Adrenal gland (tissue), 12 donors: ENCODE results near the gene ARL10. TPM values are rescaled to one million over a fixed set of nuclear protein-coding genes. Genes with fewer than 3 reads are reported as not detected.
A peak's percentile ranks its signal among the peaks of the same experiment; 100 is the strongest.

Source experiments
- DNase-seq, 7 donors: peaks; one replicate each; pipeline ENCODE4 v3.0.0-alpha.2; 2019 to 2020
- H3K27ac ChIP-seq, 5 donors: fragments of 200-600 bp; sonication (generic) in 4 of 5; 1 replicate in 3 of 5; 2 replicates in 2 of 5; pipeline versions ENCODE4 v1.5.1 to v1.8.0; 2016 to 2020; ENCODE audit warnings: mild to moderate bottlenecking in 1 of 5
- H3K27me3 ChIP-seq: fragments of 200-600 bp; 2 replicates; pipeline ENCODE4 v1.8.0; 2021
- H3K36me3 ChIP-seq, 2 donors: fragments of 200-600 bp; replicated peaks in 1 of 2; 1 replicate in 1 of 2; 2 replicates in 1 of 2; pipeline versions ENCODE4 v1.5.1 to v1.8.0; 2018 to 2022
- H3K4me1 ChIP-seq, 2 donors: fragments of 200-600 bp; replicated peaks in 1 of 2; 1 replicate in 1 of 2; 2 replicates in 1 of 2; pipeline versions ENCODE4 v1.5.1 to v1.8.0; 2018 to 2021
- H3K4me3 ChIP-seq, 4 donors: fragments of 200-600 bp; sonication (generic) in 3 of 4; one replicate each; pipeline ENCODE4 v1.5.1; 2016 to 2018
- H3K9me3 ChIP-seq, 3 donors: fragments of 200-600 bp; sonication (generic) in 1 of 3; replicated peaks in 1 of 3; 1 replicate in 2 of 3; 2 replicates in 1 of 3; pipeline versions ENCODE4 v1.5.1 to v1.8.0; 2016 to 2021
- CTCF ChIP-seq, 6 experiments: fragments of 450-650 bp in 4 of 6; fragments of 200-600 bp in 2 of 6; sonication (generic) in 1 of 6; IDR thresholded peaks; 1 replicate in 5 of 6; 2 replicates in 1 of 6; pipeline versions ENCODE4 v1.5.1 to v1.8.0; 2016 to 2021; ENCODE audit warnings: antibody characterized with exemption in 6 of 6, mild to moderate bottlenecking in 2 of 6, moderate library complexity in 1 of 6
- POLR2A ChIP-seq, 2 donors: fragments of 450-650 bp; IDR thresholded peaks; one replicate each; pipeline ENCODE4 v1.6.1; 2017; ENCODE audit warnings: antibody characterized with exemption in 2 of 2, mild to moderate bottlenecking in 2 of 2, moderate library complexity in 1 of 2
- WGBS, 4 donors: extraction: QIAGEN DNeasy Blood & Tissue Kit in 2 of 4; methylation state at CpG; one replicate each; pipeline versions ENCODE4 v1.1.5 to v1.1.7; 2013 to 2017; 5-methylcytosine and 5-hydroxymethylcytosine counted together
- intact Hi-C, 2 donors: fragments of 100-400 bp; cut with DNase I; formaldehyde crosslinking; loops; one replicate each; pipeline versions ENCODE4 v1.14.1 to v1.15.0; 2022 to 2023
- polyA plus RNA-seq, 3 donors: library from polyadenylated mRNA; stranded (reverse); fragments of 200-250 nt in 2 of 3; fragments of 350-450 nt in 1 of 3; fragmentation: Illumina TruSeq in 1 of 3; extraction: RNeasy Lipid Tissue Mini Kit (QIAGEN cat#74804) in 1 of 3; gene quantifications; one replicate each; pipeline ENCODE4 v1.2.3, GENCODE V29; 2013 to 2014
- total RNA-seq, 9 donors: library from RNA; depleted of rRNA in 4 of 9; stranded (reverse); fragments of >200 nt in 4 of 9; fragments of 120-200 nt in 1 of 9; fragmentation: NEBNext Ultra II Directional in 1 of 9; extraction: Animal tissue kit (Norgen Biotek cat#: 25700) in 1 of 9; gene quantifications; one replicate each; pipeline versions ENCODE4 v1.1.0 to v1.2.4, GENCODE V29; 2013 to 2023
- donor health status: healthy with polysubstance abuse.
- donor health status: Bipolar disorder and iron deficiency.
- donor health status: DM: yes; HTN: yes; CAD: no.
- donor health status: DM: no; HTN: no; CAD: no.
- donor health status: DM: no; HTN: no; CAD: no.
- donor health status: DM: yes; HTN: yes; CAD: no.

ARL10 gene
- total and polyA plus RNA-seq, 12 donors = 1.6 to 8.8 (median 3.2) TPM

DNA sequence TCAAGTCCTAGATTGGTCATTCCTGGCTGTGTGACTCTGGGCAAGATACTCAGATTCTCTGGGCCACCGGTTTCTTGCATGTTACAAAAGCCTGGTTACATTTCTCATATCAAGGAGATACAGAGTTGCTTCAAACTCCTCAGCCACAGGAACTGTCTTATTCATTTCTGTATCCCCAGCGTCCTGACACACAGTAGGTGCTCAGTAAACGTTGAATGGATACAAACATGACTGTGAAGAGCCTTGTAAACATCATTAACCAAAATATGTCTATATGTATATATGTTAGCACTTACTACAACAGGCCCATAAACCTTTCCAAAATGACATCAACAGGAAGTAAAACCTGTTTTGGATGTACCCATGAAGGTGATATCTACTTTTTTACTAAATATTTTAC is 49.4 kb downstream of the ARL10 start:
- no peaks in the 10 kb centered on the region for H3K27me3 ChIP-seq
- H3K4me3 ChIP-seq = peak overlapping the region in 1 of 4 donors; percentile 97
- DNase-seq = no peak
- no peaks in the 10 kb centered on the region for H3K9me3 ChIP-seq
- peaks cover 0 to 8% of the 10 kb centered on the region in 2 donors for H3K36me3 ChIP-seq
- TF ChIP-seq POLR2A (IDR thresholded peaks at IDR 0.05) = no peak
- no peak for TF ChIP-seq CTCF (IDR thresholded peaks at IDR 0.05)
- peaks cover 41 to 61% of the 10 kb centered on the region in 2 donors for H3K4me1 ChIP-seq
- peak overlapping the region in 3 of 5 donors; percentile 31 to 94 (median 81) for H3K27ac ChIP-seq
- 67 to 75% (median 71%) methylated on average over 3 of the region's 3 CpGs for WGBS, 4 donors
- intact Hi-C loops = loop anchor here in 1 of 2 donors (2.0 to 5.0 kb wide), 2 partner anchors 26 to 123 kb away; partner anchors contain the start of genes HIGD2A, NOP16 and RNF44

DNA sequence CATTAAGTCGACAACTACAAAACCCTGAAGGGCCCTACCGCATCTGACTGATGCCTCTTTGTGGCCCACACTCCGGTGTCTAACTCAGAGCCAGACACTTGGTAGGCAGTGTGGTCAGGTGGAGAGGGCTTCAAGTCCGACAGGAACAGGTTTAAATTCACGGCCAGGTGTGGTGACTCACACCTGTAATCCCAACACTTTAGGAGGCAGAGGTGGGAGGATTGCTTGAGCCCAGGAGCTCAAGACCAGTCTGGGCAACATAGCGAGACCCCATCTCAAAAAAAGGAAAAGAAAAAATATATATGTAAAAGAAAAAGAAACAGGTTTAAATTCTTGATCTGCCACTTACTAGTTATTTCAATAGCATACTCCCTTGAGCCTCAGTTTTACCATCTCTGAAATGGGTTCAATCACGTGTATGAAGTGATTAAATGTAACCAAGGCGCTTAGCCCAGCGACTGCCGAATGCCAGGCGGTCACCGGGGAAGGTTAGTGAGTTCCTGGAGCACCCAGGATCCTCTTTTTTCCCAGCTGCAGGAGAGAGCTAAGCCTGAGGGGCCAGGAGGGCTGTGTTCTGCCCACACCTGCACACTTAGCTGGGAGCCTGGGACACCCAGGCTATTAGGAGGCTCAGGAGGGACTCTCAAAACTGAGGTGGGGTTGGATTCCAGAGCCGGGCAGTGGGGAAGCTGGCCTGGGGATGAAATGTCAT is 50.1 kb downstream of the ARL10 start:
- intact Hi-C loops = loop anchor here in 1 of 2 donors (2.0 to 5.0 kb wide), 2 partner anchors 27 to 122 kb away; partner anchors contain the start of genes HIGD2A, NOP16 and RNF44
- H3K9me3 ChIP-seq = no peaks in the 10 kb centered on the region
- WGBS, 4 donors = 46 to 60% (median 52%) methylated on average over 12 to 13 of the region's 13 CpGs
- H3K27me3 ChIP-seq = no peaks in the 10 kb centered on the region
- peak overlapping the region; percentile 56 to 97 (median 76) for H3K4me3 ChIP-seq
- TF ChIP-seq POLR2A (IDR thresholded peaks at IDR 0.05) = no peak
- no peak for TF ChIP-seq CTCF (IDR thresholded peaks at IDR 0.05)
- peaks cover 0 to under 1% of the 10 kb centered on the region in 2 donors for H3K36me3 ChIP-seq
- H3K27ac ChIP-seq = peak overlapping the region; percentile 77 to 99 (median 94)
- peak in 3 of 7 donors; percentile 37 to 66 (median 40) for DNase-seq
- H3K4me1 ChIP-seq = peaks cover 40 to 58% of the 10 kb centered on the region in 2 donors

DNA sequence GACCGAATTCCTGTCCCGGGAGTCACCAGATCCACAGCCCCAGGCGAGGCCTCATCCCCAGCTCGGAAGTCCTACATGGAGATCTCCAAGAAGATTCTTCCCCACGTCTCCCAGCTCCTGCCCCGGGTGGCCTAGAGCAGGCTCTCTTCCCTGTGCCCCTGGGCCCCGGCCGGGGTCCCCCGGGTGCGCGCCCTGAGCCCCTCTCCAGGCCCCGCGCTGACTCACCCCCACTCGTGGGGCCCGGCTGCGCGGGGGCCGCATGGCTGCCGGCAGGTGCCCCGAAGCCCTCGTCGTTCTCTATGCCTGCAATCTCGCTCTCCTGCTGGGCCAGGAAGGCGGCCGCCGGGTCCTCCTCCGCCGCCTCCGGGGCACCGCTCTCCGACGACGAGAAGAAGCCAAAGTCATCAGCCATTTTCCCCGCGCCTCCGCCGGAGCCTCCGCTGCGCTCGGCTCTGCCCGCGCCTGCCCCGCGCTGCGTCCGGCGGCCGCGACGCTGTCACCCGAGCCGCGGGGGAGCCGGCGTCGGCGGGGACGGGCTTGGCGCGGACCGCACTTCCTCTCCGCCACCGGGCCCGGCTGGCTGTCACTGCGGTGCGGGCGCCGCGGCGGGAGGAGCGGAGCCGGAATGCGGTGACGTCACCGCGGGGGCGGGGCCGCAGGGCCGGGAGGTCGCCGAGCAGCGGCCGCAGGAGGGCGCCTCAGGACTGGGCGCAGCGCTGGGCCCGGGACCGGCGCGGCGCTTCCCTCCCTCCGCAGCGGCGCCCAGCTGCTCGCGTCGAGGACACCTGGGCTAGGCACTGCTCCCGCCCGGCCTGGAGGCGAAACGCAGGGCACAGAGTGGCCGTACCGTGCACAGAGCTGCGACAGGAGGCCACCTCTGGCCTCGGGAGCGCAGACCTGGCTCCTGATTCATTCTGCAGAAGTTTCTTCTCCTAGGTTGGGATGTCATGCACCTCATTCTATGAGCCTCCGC is 51.0 kb downstream of the ARL10 start, which contains the start of gene CLTB:
TSS of gene CLTB (minus strand) at position 588 of the 973 bp plus-strand sequence. CDS start at position 412, 176 bp downstream.
- H3K4me1 ChIP-seq = peaks cover 31 to 49% of the 10 kb centered on the region in 2 donors
- 1 to 17% (median 1%) methylated on average over 6 to 106 of the region's 107 CpGs for WGBS, 4 donors
- H3K27me3 ChIP-seq = no peaks in the 10 kb centered on the region
- DNase-seq = peak; percentile 86 to 95 (median 92)
- no peaks in the 10 kb centered on the region for H3K36me3 ChIP-seq
- peak within 1 kb of the TSS; percentile 56 to 97 (median 76) for H3K4me3 ChIP-seq
- intact Hi-C loops = loop anchor here in 1 of 2 donors (2.0 to 5.0 kb wide), 2 partner anchors 27 to 121 kb away; partner anchors contain the start of genes HIGD2A, NOP16 and RNF44
- peak within 1 kb of the TSS; percentile 77 to 99 (median 94) for H3K27ac ChIP-seq
- H3K9me3 ChIP-seq = no peaks in the 10 kb centered on the region
- TF ChIP-seq POLR2A (IDR thresholded peaks at IDR 0.05) (peak; percentile 95 to 99), CTCF (IDR thresholded peaks at IDR 0.05) (peak; percentile 12 to 97 (median 56))
